Skeletal muscle satellite cell (primary cell): Measurements from ENCODE around the gene PACRG.

Experiments used
- H3K27me3 ChIP-seq: 2 replicates; pipeline ENCODE4 v1.7.0; 2013; ENCODE audit warnings: low read length; ENCODE audit not compliant: control insufficient read depth, insufficient read depth
- H3K36me3 ChIP-seq: 2 replicates; pipeline ENCODE4 v1.7.0; 2013; ENCODE audit warnings: mild to moderate bottlenecking, control low read depth, low read length; ENCODE audit not compliant: insufficient read depth
- H3K4me1 ChIP-seq: 2 replicates; pipeline ENCODE4 v1.7.0; 2013; ENCODE audit warnings: low read length; ENCODE audit not compliant: control insufficient read depth, insufficient read depth
- H3K4me2 ChIP-seq: 2 replicates; pipeline ENCODE4 v1.7.0; 2013; ENCODE audit warnings: mild to moderate bottlenecking, low read length
- H3K4me3 ChIP-seq: 2 replicates; pipeline ENCODE4 v1.7.0; 2013; ENCODE audit warnings: low read length
- H3K9ac ChIP-seq: 2 replicates; pipeline ENCODE4 v1.7.0; 2013; ENCODE audit warnings: mild to moderate bottlenecking, low read depth, low read length, moderate library complexity
- H3K9me3 ChIP-seq: replicated peaks from 2 replicates; pipeline ENCODE4 v1.7.0; 2013; ENCODE audit warnings: mild to moderate bottlenecking, control low read depth, low read length

Gene PACRG

GRCh38 chr6:162868397-162868796, 140.6 kb downstream of the PACRG start:
- no peak overlapping the region for H3K4me3 ChIP-seq
- peaks cover 2% of the 10 kb centered on the region for H3K4me1 ChIP-seq
- H3K27me3 ChIP-seq = no peaks in the 10 kb centered on the region
- no peak overlapping the region for H3K4me2 ChIP-seq
- H3K9me3 ChIP-seq = no peaks in the 10 kb centered on the region
- no peak overlapping the region for H3K9ac ChIP-seq
- no peaks in the 10 kb centered on the region for H3K36me3 ChIP-seq

GRCh38 chr6:162871966-162872365, 144.2 kb downstream of the PACRG start:
- Histone ChIP-seq H3K36me3 (no peaks in the 10 kb centered on the region), H3K4me3 (no peak overlapping the region), H3K9me3 (no peaks in the 10 kb centered on the region), H3K9ac (no peak overlapping the region), H3K27me3 (no peaks in the 10 kb centered on the region), H3K4me1 (no peaks in the 10 kb centered on the region), H3K4me2 (no peak overlapping the region)

GRCh38 chr6:162873537-162873936, 145.8 kb downstream of the PACRG start:
- no peaks in the 10 kb centered on the region for H3K4me1 ChIP-seq
- H3K36me3 ChIP-seq = no peaks in the 10 kb centered on the region

GRCh38 chr6:162875070-162875469, 147.3 kb downstream of the PACRG start:
- H3K27me3 ChIP-seq = no peaks in the 10 kb centered on the region
- H3K36me3 ChIP-seq = no peaks in the 10 kb centered on the region
- H3K4me3 ChIP-seq = no peak overlapping the region
- no peaks in the 10 kb centered on the region for H3K9me3 ChIP-seq
- H3K4me2 ChIP-seq = no peak overlapping the region
- H3K4me1 ChIP-seq = no peaks in the 10 kb centered on the region
- H3K9ac ChIP-seq = no peak overlapping the region

More at GRCh38 chr6:162873537-162873936, 145.8 kb downstream of the PACRG start:
- Histone ChIP-seq H3K4me2 (peak overlapping the region; percentile 26), H3K27me3 (no peaks in the 10 kb centered on the region), H3K9ac (no peak overlapping the region), H3K4me3 (no peak overlapping the region), H3K9me3 (no peaks in the 10 kb centered on the region)

- no peak overlapping the region for H3K4me2 ChIP-seq
- H3K9me3 ChIP-seq = no peaks in the 10 kb centered on the region
- H3K4me3 ChIP-seq = no peak overlapping the region
- H3K36me3 ChIP-seq = no peaks in the 10 kb centered on the region
- no peaks in the 10 kb centered on the region for H3K27me3 ChIP-seq
- no peaks in the 10 kb centered on the region for H3K4me1 ChIP-seq
- no peak overlapping the region for H3K9ac ChIP-seq
Measured at GRCh38 chr6:162882801-162883481, 155.2 kb downstream of the PACRG start.

- no peak overlapping the region for H3K9ac ChIP-seq
- H3K9me3 ChIP-seq = no peaks in the 10 kb centered on the region
- H3K4me1 ChIP-seq = no peaks in the 10 kb centered on the region
- H3K4me2 ChIP-seq = no peak overlapping the region
- no peaks in the 10 kb centered on the region for H3K36me3 ChIP-seq
- no peak overlapping the region for H3K4me3 ChIP-seq
- no peaks in the 10 kb centered on the region for H3K27me3 ChIP-seq
Measured at GRCh38 chr6:162887981-162888689, 160.4 kb downstream of the PACRG start.

GRCh38 chr6:162889303-162889702, 161.5 kb downstream of the PACRG start:
- Histone ChIP-seq H3K27me3 (no peaks in the 10 kb centered on the region), H3K4me1 (no peaks in the 10 kb centered on the region), H3K4me3 (no peak overlapping the region), H3K4me2 (no peak overlapping the region), H3K36me3 (no peaks in the 10 kb centered on the region), H3K9ac (no peak overlapping the region), H3K9me3 (no peaks in the 10 kb centered on the region)

GRCh38 chr6:162898011-162898410, 170.2 kb downstream of the PACRG start:
- Histone ChIP-seq H3K4me2 (no peak overlapping the region), H3K9me3 (no peaks in the 10 kb centered on the region), H3K9ac (no peak overlapping the region), H3K36me3 (no peaks in the 10 kb centered on the region), H3K4me3 (no peak overlapping the region), H3K4me1 (no peaks in the 10 kb centered on the region), H3K27me3 (no peaks in the 10 kb centered on the region)

GRCh38 chr6:162899148-162899547, 171.4 kb downstream of the PACRG start:
- Histone ChIP-seq H3K9me3 (no peaks in the 10 kb centered on the region), H3K36me3 (no peaks in the 10 kb centered on the region), H3K9ac (no peak overlapping the region), H3K4me1 (no peaks in the 10 kb centered on the region), H3K4me2 (no peak overlapping the region), H3K4me3 (no peak overlapping the region), H3K27me3 (no peaks in the 10 kb centered on the region)

GRCh38 chr6:162900503-162900902, 172.7 kb downstream of the PACRG start:
- Histone ChIP-seq H3K9ac (no peak overlapping the region), H3K4me2 (no peak overlapping the region), H3K4me1 (no peaks in the 10 kb centered on the region), H3K4me3 (no peak overlapping the region), H3K9me3 (no peaks in the 10 kb centered on the region), H3K36me3 (no peaks in the 10 kb centered on the region), H3K27me3 (no peaks in the 10 kb centered on the region)

- no peaks in the 10 kb centered on the region for H3K27me3 ChIP-seq
- no peak overlapping the region for H3K4me2 ChIP-seq
- H3K9me3 ChIP-seq = no peaks in the 10 kb centered on the region
- H3K9ac ChIP-seq = no peak overlapping the region
- H3K4me3 ChIP-seq = no peak overlapping the region
- H3K4me1 ChIP-seq = no peaks in the 10 kb centered on the region
- H3K36me3 ChIP-seq = no peaks in the 10 kb centered on the region
Measured at GRCh38 chr6:162904069-162904663, 176.4 kb downstream of the PACRG start.
